ENCODE measurements around the gene CD84.

Gene CD84

DNA sequence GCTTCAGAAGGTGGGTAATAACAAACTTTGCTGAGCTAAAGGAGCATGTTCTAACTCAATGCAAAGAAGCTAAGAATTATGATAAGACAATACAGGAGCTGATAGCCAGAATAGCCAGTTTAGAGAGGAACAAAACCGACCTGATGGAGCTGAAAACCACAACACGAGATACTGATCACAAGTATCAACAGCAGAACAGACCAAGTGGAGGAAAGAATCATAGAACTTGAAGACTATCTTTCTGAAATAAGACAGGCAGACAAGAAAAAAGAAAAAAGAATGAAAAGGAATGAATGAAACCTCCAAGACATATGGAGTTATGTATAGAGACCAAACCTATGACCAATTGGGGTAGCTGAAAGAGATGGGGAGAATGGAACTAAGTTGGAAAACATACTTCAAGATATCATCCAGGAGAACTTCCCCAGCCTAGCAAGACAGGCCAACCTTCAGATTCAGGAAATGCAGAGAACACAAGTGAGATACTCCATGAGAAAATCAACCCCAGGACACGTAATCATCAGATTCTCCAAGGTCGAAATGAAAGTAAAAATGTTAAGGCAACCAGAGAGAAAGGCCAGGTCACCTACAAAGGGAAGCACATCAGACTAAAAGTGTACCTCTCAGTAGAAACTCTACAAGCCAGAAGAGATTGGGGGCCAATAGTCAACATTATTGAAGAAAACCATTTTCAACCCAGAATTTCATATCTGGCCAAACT is 20.5 kb downstream of the CD84 start:
- DNase-seq (ENCODE audit: low read depth), result no peak
- no peak overlapping the region for H3K4me3 ChIP-seq (ENCODE audit: low read depth, low read length)
- no peak for TF ChIP-seq MYC (IDR thresholded peaks at IDR 0.05; ENCODE audit: low read depth, low read length)
- TF ChIP-seq, protein P1, sequence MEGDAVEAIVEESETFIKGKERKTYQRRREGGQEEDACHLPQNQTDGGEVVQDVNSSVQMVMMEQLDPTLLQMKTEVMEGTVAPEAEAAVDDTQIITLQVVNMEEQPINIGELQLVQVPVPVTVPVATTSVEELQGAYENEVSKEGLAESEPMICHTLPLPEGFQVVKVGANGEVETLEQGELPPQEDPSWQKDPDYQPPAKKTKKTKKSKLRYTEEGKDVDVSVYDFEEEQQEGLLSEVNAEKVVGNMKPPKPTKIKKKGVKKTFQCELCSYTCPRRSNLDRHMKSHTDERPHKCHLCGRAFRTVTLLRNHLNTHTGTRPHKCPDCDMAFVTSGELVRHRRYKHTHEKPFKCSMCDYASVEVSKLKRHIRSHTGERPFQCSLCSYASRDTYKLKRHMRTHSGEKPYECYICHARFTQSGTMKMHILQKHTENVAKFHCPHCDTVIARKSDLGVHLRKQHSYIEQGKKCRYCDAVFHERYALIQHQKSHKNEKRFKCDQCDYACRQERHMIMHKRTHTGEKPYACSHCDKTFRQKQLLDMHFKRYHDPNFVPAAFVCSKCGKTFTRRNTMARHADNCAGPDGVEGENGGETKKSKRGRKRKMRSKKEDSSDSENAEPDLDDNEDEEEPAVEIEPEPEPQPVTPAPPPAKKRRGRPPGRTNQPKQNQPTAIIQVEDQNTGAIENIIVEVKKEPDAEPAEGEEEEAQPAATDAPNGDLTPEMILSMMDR (IDR thresholded peaks at IDR 0.05; ENCODE audit: low read depth, low read length), result no peak
- TF ChIP-seq MAX (IDR thresholded peaks at IDR 0.05; ENCODE audit: low read depth, low read length), result no peak
- no peak for TF ChIP-seq POLR2A (IDR thresholded peaks at IDR 0.05; ENCODE audit: extremely low read depth, insufficient read length)

- H3K4me3 ChIP-seq (ENCODE audit: low read depth, low read length), result no peak overlapping the region
- TF ChIP-seq MYC (IDR thresholded peaks at IDR 0.05; ENCODE audit: low read depth, low read length) (no peak), POLR2A (IDR thresholded peaks at IDR 0.05; ENCODE audit: extremely low read depth, insufficient read length) (no peak), MAX (IDR thresholded peaks at IDR 0.05; ENCODE audit: low read depth, low read length) (no peak)
- TF ChIP-seq, protein P1 (IDR thresholded peaks at IDR 0.05; ENCODE audit: low read depth, low read length), result no peak
- no peak for DNase-seq (ENCODE audit: low read depth)
Observed at GRCh38 chr1:160553778-160554177, 25.5 kb downstream of the CD84 start.

GRCh38 chr1:160552425-160552824 is 26.9 kb downstream of the CD84 start:
- H3K4me3 ChIP-seq (ENCODE audit: low read depth, low read length), result no peak overlapping the region
- TF ChIP-seq, protein P1 (IDR thresholded peaks at IDR 0.05; ENCODE audit: low read depth, low read length), result no peak
- no peak for TF ChIP-seq MYC (IDR thresholded peaks at IDR 0.05; ENCODE audit: low read depth, low read length)
- TF ChIP-seq MAX (IDR thresholded peaks at IDR 0.05; ENCODE audit: low read depth, low read length), result no peak
- TF ChIP-seq POLR2A (IDR thresholded peaks at IDR 0.05; ENCODE audit: extremely low read depth, insufficient read length), result no peak
- no peak for DNase-seq (ENCODE audit: low read depth)

DNA sequence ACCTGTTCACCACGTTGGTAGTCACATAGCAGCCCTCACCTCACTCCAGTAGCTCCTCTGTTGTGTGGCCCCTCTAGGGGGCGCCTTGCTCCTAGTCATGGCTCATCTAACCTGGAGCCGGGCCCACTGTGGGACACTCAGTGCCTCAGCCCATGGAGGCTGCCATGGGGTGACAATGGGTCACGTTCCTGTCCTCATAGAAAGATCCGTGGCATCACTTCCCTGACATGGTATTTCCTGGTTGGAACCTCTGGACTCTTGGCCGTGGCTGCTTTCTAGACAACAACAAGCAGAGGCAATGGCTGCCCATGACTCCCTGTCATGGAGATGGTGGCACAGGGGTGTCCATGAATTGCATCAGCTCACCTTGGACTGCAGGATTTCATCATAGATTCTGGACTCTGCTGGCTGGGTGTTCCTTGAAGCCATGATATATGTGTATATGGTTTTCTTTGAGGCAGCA is 28.7 kb downstream of the CD84 start:
- no peak overlapping the region for H3K4me3 ChIP-seq (ENCODE audit: low read depth, low read length)
- TF ChIP-seq MAX (IDR thresholded peaks at IDR 0.05; ENCODE audit: low read depth, low read length), result no peak
- TF ChIP-seq, protein P1 (IDR thresholded peaks at IDR 0.05; ENCODE audit: low read depth, low read length), result peak; percentile 32
- DNase-seq (ENCODE audit: low read depth), result peak; percentile 39

- no peak for DNase-seq (ENCODE audit: low read depth)
- no peak overlapping the region for H3K4me3 ChIP-seq (ENCODE audit: low read depth, low read length)
- no peak for TF ChIP-seq POLR2A (IDR thresholded peaks at IDR 0.05; ENCODE audit: extremely low read depth, insufficient read length)
- no peak for TF ChIP-seq MAX (IDR thresholded peaks at IDR 0.05; ENCODE audit: low read depth, low read length)
- TF ChIP-seq MYC (IDR thresholded peaks at IDR 0.05; ENCODE audit: low read depth, low read length), result no peak
- TF ChIP-seq, protein P1 (IDR thresholded peaks at IDR 0.05; ENCODE audit: low read depth, low read length), result no peak
Observed at GRCh38 chr1:160549665-160550006, 29.7 kb downstream of the CD84 start.
